SJCRH30 (cell line): Measurements from ENCODE around the gene ZNF440. TPM values are rescaled to one million over a fixed set of nuclear protein-coding genes. Genes with fewer than 3 reads are reported as not detected.

ENCODE experiments used
- total RNA-seq: library from RNA; depleted of rRNA; stranded (reverse); fragments of >200 nt; shearing (Covaris generic); gene quantifications from 2 replicates; pipeline ENCODE4 v1.2.3, GENCODE V29; 2014; rRNA removed

The ZNF440 gene
- total RNA-seq, 1 experiment from 2014 or later, result 21.0 TPM

Other genes starting within 250 kb of the ZNF440 start
- 0.75 and 2.4 TPM in 2 replicates for gene ACP5, start 236.6 kb upstream of the ZNF440 start, total RNA-seq
- 11.8 and 13.4 TPM in 2 replicates for gene ZNF627, start 216.8 kb upstream of the ZNF440 start, total RNA-seq
- gene ZNF823, start 75.3 kb upstream of the ZNF440 start, total RNA-seq, result 8.7 and 10.5 TPM in 2 replicates
- 6.0 and 6.2 TPM in 2 replicates for gene ZNF441, start 47.3 kb upstream of the ZNF440 start, total RNA-seq
- 3.6 and 5.2 TPM in 2 replicates for gene ZNF491, start 15.8 kb upstream of the ZNF440 start, total RNA-seq
- gene ZNF439, start 34.5 kb downstream of the ZNF440 start, total RNA-seq, result 15.5 and 16.3 TPM in 2 replicates
- 9.6 and 10.6 TPM in 2 replicates for gene ZNF69, start 73.5 kb downstream of the ZNF440 start, total RNA-seq
- 16.2 and 19.6 TPM in 2 replicates for gene ZNF700, start 110.8 kb downstream of the ZNF440 start, total RNA-seq
- gene ZNF763, start 150.8 kb downstream of the ZNF440 start, total RNA-seq, result 0.40 and 0.51 TPM in 2 replicates
- 7.8 and 8.0 TPM in 2 replicates for gene ZNF433, start 221.4 kb downstream of the ZNF440 start, total RNA-seq
- gene ZNF878, start 238.7 kb downstream of the ZNF440 start, total RNA-seq, result 4.9 and 5.5 TPM in 2 replicates